ENCODE data around the gene UTS2B.

The UTS2B gene

GRCh38 chr3:191350396-191351090 is 20.2 kb upstream of the UTS2B start:
- DNase-seq, result no peak

GRCh38 chr3:191348098-191348497 is 17.8 kb upstream of the UTS2B start:
- DNase-seq, result no peak

GRCh38 chr3:191347228-191347627 is 16.9 kb upstream of the UTS2B start:
- no peak for DNase-seq

GRCh38 chr3:191345334-191345733 is 15.0 kb upstream of the UTS2B start:
- DNase-seq, result no peak

GRCh38 chr3:191343913-191344312 is 13.6 kb upstream of the UTS2B start:
- DNase-seq, result no peak

GRCh38 chr3:191343115-191343514 is 12.8 kb upstream of the UTS2B start:
- no peak for DNase-seq

- DNase-seq, result no peak
Measured at GRCh38 chr3:191342411-191342810, 12.1 kb upstream of the UTS2B start.

GRCh38 chr3:191342006-191342405 is 11.7 kb upstream of the UTS2B start:
- DNase-seq, result no peak

GRCh38 chr3:191340966-191341365 is 10.6 kb upstream of the UTS2B start:
- no peak for DNase-seq

- no peak for DNase-seq
Measured at GRCh38 chr3:191340351-191340750, 10.0 kb upstream of the UTS2B start.

GRCh38 chr3:191339316-191339917 is 9.1 kb upstream of the UTS2B start:
- no peak for DNase-seq

GRCh38 chr3:191338177-191338488 is 7.8 kb upstream of the UTS2B start:
- no peak for DNase-seq

- DNase-seq, result no peak
Measured at GRCh38 chr3:191336833-191337232, 6.5 kb upstream of the UTS2B start.

GRCh38 chr3:191334346-191334893 is 4.1 kb upstream of the UTS2B start:
- DNase-seq, result no peak

- no peak for DNase-seq
Measured at GRCh38 chr3:191333298-191333880, 3.1 kb upstream of the UTS2B start.

GRCh38 chr3:191331388-191331787 is 1.1 kb upstream of the UTS2B start:
- DNase-seq, result no peak

- no peak for DNase-seq
Measured at GRCh38 chr3:191330530-191331048, 263 bp upstream of the UTS2B start.

- peak; percentile 91 for DNase-seq
Measured at GRCh38 chr3:191328962-191329653, 1.2 kb downstream of the UTS2B start, which contains the start of gene CCDC50. Gene CCDC50, plus strand, starts transcription at chr3:191329394. Its CDS starts 281 bp downstream, at chr3:191329675.

GRCh38 chr3:191328383-191328961 is 1.9 kb downstream of the UTS2B start:
- no peak for DNase-seq

- no peak for DNase-seq
Measured at GRCh38 chr3:191327526-191327925, 2.8 kb downstream of the UTS2B start.

GRCh38 chr3:191324936-191325335 is 5.4 kb downstream of the UTS2B start:
- no peak for DNase-seq

GRCh38 chr3:191321019-191321767 is 9.1 kb downstream of the UTS2B start:
- no peak for DNase-seq

Measured in NCI-H1105 treated with DMSO at 0.1 percent for 48 hours (cell line).